Keratinocyte (primary cell): ENCODE results near the gene C1QTNF7. TPM values are rescaled to one million over a fixed set of nuclear protein-coding genes. Genes with fewer than 3 reads are reported as not detected.

Experiments
- DNase-seq: peaks from one replicate; pipeline ENCODE4 v3.0.0-alpha.2; 2011; ENCODE audit warnings: low read depth, missing footprints, low spot score
- FAIRE-seq: peaks from 2 replicates; lab custom pipeline; 2011; peaks lifted over from hg19 to GRCh38; lab: Jason Lieb, UNC
- H2AFZ ChIP-seq: 2 replicates; pipeline ENCODE4 v1.6.0; 2012; ENCODE audit warnings: low read length, control low read depth, inconsistent platforms; ENCODE audit not compliant: control insufficient read depth
- H3K27ac ChIP-seq: 2 replicates; pipeline ENCODE4 v1.5.1; 2011; ENCODE audit warnings: low read length; ENCODE audit not compliant: control insufficient read depth, insufficient read depth
- H3K27me3 ChIP-seq: 3 replicates; pipeline ENCODE4 v1.6.0; 2011; ENCODE audit warnings: low read length; ENCODE audit not compliant: control insufficient read depth, insufficient read depth; ENCODE audit errors: extremely low read depth
- H3K36me3 ChIP-seq, 2 experiments: 2 replicates in 1 of 2; 3 replicates in 1 of 2; pipeline ENCODE4 v1.5.1; 2011; ENCODE audit warnings: low read length in 2 of 2, mild to moderate bottlenecking in 1 of 2; ENCODE audit not compliant: control insufficient read depth in 2 of 2, insufficient read depth in 2 of 2; ENCODE audit errors: extremely low read depth in 1 of 2
- H3K4me1 ChIP-seq: 3 replicates; pipeline ENCODE4 v1.5.1; 2011; ENCODE audit warnings: low read length; ENCODE audit not compliant: control insufficient read depth, insufficient read depth; ENCODE audit errors: extremely low read depth
- H3K4me2 ChIP-seq: 3 replicates; pipeline ENCODE4 v1.6.0; 2011; ENCODE audit warnings: low read depth, low read length; ENCODE audit not compliant: control insufficient read depth, insufficient read depth; ENCODE audit errors: extremely low read depth
- H3K4me3 ChIP-seq, 3 experiments: fragments of 200-600 bp in 1 of 3; sonication (generic) in 1 of 3; 2 replicates in 2 of 3; 3 replicates in 1 of 3; pipeline ENCODE4 v1.5.1; 2011 to 2016; ENCODE audit warnings: low read length in 3 of 3, mild to moderate bottlenecking in 3 of 3, control low read depth in 2 of 3, inconsistent platforms in 1 of 3, low read depth in 1 of 3, mixed read lengths in 1 of 3, mixed run types in 1 of 3, moderate library complexity in 1 of 3; ENCODE audit not compliant: control insufficient read depth in 2 of 3, insufficient read depth in 2 of 3; ENCODE audit errors: extremely low read depth in 1 of 3
- H3K79me2 ChIP-seq: 2 replicates; pipeline ENCODE4 v1.6.0; 2012; ENCODE audit warnings: low read length; ENCODE audit not compliant: control insufficient read depth, insufficient read depth
- H3K9ac ChIP-seq: 3 replicates; pipeline ENCODE4 v1.6.0; 2011; ENCODE audit warnings: low read length; ENCODE audit not compliant: control insufficient read depth, insufficient read depth; ENCODE audit errors: extremely low read depth
- H3K9me1 ChIP-seq: 3 replicates; pipeline ENCODE4 v1.6.0; 2011; ENCODE audit warnings: low read length; ENCODE audit not compliant: control insufficient read depth, insufficient read depth; ENCODE audit errors: extremely low read depth
- H3K9me3 ChIP-seq: 2 replicates; pipeline ENCODE4 v1.5.1; 2012; ENCODE audit warnings: low read depth, low read length; ENCODE audit not compliant: control insufficient read depth
- H4K20me1 ChIP-seq: 3 replicates; pipeline ENCODE4 v1.6.0; 2011; ENCODE audit warnings: low read length; ENCODE audit not compliant: control insufficient read depth, insufficient read depth; ENCODE audit errors: extremely low read depth
- EZH2 ChIP-seq: IDR thresholded peaks from one replicate; pipeline ENCODE4 v1.6.1; 2012; ENCODE audit warnings: inconsistent platforms, mild to moderate bottlenecking, low read length, moderate library complexity
- dilution Hi-C: fragments of 300-500 bp; cut with MboI; formaldehyde crosslinking; loops from one replicate; pipeline ENCODE4 v1.7.0; 2020; ENCODE audit warnings: low sequenced_read_pairs; ENCODE audit not compliant: extremely low pct_ligation_motif_present
- polyA plus RNA-seq, 5 experiments: library from polyadenylated mRNA; depleted of rRNA in 3 of 5; stranded (reverse) in 3 of 5; stranded (forward) in 1 of 5; unstranded in 1 of 5; fragments of >200 nt; gene quantifications; 1 replicate in 1 of 5; 2 replicates in 3 of 5; 3 replicates in 1 of 5; pipeline versions ENCODE4 v1.2.1 to v1.2.3, GENCODE V29; 2011 to 2012; ENCODE audit warnings: missing spikeins in 2 of 5, low read depth in 1 of 5, low replicate concordance in 1 of 5
- small RNA-seq, 3 experiments: library from RNA; depleted of rRNA; stranded (forward); fragments of <200 nt; gene quantifications; one replicate each; pipeline ENCODE3, GENCODE V24; 2012; ENCODE audit warnings: low read depth in 3 of 3, low replicate concordance in 1 of 3; ENCODE audit not compliant: insufficient read length in 3 of 3
- TF ChIP-seq, protein P1 (sequence below), 3 experiments: IDR thresholded peaks in 1 of 3; conservative IDR thresholded peaks in 1 of 3; optimal IDR thresholded peaks in 1 of 3; 2 replicates in 2 of 3; 3 replicates in 1 of 3; pipeline versions ENCODE3 to v1.5.1; 2011; ENCODE audit warnings: low read length in 3 of 3, mild to moderate bottlenecking in 3 of 3, moderate library complexity in 2 of 3, control low read depth in 1 of 3, inconsistent platforms in 1 of 3; ENCODE audit not compliant: insufficient read depth in 2 of 3; ENCODE audit errors: extremely low read depth in 1 of 3

C1QTNF7 gene
- polyA plus RNA-seq, 1 donor (not counting 4 experiments of a cell fraction or from before 2014, with no cell fraction given) = not detected

DNA sequence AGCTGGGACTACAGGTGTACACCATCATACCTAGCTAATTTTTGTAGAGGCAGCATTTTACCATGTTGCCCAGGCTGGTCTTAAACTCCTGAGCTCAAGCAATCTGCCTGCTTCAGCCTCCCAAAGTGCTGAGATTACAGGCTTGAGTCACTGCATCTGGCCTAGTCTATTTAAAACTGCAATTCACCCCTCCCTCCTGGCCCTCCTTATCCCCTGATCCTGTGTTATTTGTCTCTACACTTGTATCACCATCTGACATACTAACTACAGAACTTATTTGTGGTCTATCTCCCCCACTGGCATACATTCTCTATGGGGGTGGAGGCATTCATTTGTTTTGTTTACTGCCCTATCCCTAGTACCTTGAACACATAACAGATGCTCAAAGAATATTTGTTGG is 65.6 kb downstream of the C1QTNF7 start:
- Histone ChIP-seq H4K20me1 (no peaks in the 10 kb centered on the region), H3K4me3 (no peak overlapping the region), H3K9me3 (peaks cover 2% of the 10 kb centered on the region), H3K9ac (no peak overlapping the region), H3K79me2 (no peaks in the 10 kb centered on the region), H3K4me1 (peaks cover 2% of the 10 kb centered on the region), H3K9me1 (no peaks in the 10 kb centered on the region), H3K4me2 (no peak overlapping the region), H3K36me3 (no peaks in the 10 kb centered on the region), H2AFZ (no peak overlapping the region), H3K27me3 (no peaks in the 10 kb centered on the region), H3K27ac (no peak overlapping the region)
- no peak for DNase-seq
- no peak for TF ChIP-seq EZH2
- TF ChIP-seq, protein P1, sequence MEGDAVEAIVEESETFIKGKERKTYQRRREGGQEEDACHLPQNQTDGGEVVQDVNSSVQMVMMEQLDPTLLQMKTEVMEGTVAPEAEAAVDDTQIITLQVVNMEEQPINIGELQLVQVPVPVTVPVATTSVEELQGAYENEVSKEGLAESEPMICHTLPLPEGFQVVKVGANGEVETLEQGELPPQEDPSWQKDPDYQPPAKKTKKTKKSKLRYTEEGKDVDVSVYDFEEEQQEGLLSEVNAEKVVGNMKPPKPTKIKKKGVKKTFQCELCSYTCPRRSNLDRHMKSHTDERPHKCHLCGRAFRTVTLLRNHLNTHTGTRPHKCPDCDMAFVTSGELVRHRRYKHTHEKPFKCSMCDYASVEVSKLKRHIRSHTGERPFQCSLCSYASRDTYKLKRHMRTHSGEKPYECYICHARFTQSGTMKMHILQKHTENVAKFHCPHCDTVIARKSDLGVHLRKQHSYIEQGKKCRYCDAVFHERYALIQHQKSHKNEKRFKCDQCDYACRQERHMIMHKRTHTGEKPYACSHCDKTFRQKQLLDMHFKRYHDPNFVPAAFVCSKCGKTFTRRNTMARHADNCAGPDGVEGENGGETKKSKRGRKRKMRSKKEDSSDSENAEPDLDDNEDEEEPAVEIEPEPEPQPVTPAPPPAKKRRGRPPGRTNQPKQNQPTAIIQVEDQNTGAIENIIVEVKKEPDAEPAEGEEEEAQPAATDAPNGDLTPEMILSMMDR (optimal IDR thresholded peaks at IDR 0.05 in 1 of 3, IDR thresholded peaks at IDR 0.05 in 1 of 3, conservative IDR thresholded peaks at IDR 0.05 in 1 of 3; ENCODE audit: extremely low read depth in 1 of 3, insufficient read depth in 2 of 3, low read length in 3 of 3) = no peak
- dilution Hi-C loops = no loop called here
- no peak for FAIRE-seq

DNA sequence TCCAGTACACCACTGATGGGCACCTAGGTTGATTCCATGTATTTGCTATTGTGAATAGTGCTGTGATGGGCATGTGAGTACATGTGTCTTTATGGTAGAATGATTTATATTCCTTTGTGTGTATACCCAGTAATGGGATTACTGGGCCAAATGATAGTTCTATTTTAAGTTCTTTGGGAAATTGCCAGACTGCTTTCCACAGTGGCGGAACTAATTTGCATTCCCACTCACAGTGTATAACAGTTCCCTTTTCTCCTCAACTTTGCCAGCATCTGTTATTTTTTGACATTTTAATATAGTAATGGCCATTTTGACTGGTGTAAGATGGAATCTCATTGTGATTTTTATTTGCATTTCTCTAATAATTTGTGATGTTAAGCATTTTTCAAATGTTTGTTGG is 67.8 kb downstream of the C1QTNF7 start:
- no peaks in the 10 kb centered on the region for H3K36me3 ChIP-seq
- H3K79me2 ChIP-seq = no peaks in the 10 kb centered on the region
- peaks cover 2% of the 10 kb centered on the region for H3K9me3 ChIP-seq
- H3K9me1 ChIP-seq = no peaks in the 10 kb centered on the region
- no peak overlapping the region for H3K4me3 ChIP-seq
- H3K27ac ChIP-seq = no peak overlapping the region
- peaks cover 4% of the 10 kb centered on the region for H3K4me1 ChIP-seq
- H3K4me2 ChIP-seq = no peak overlapping the region
- no peaks in the 10 kb centered on the region for H4K20me1 ChIP-seq
- FAIRE-seq (no peak), DNase-seq (no peak)
- no peak for TF ChIP-seq EZH2
- TF ChIP-seq, protein P1 (optimal IDR thresholded peaks at IDR 0.05 in 1 of 3, IDR thresholded peaks at IDR 0.05 in 1 of 3, conservative IDR thresholded peaks at IDR 0.05 in 1 of 3; ENCODE audit: extremely low read depth in 1 of 3, insufficient read depth in 2 of 3, low read length in 3 of 3) = no peak
- H3K9ac ChIP-seq = no peak overlapping the region
- H2AFZ ChIP-seq = no peak overlapping the region
- no peaks in the 10 kb centered on the region for H3K27me3 ChIP-seq
- dilution Hi-C loops = no loop called here

Small RNA genes lying within 50 kb of the gene (small RNA-seq; reads per million reads assigned to genes)
- 0 reads per million in 3 experiments for gene AC007016.1

Other genes starting within 250 kb of the C1QTNF7 start
- 5.9 to 11.8 TPM (median 8.9 TPM) in 3 replicates for gene CC2D2A, start 41.8 kb downstream of the C1QTNF7 start, polyA plus RNA-seq
- 38.9 to 63.1 TPM (median 50.4 TPM) in 3 replicates for gene FBXL5, start 227.3 kb downstream of the C1QTNF7 start, polyA plus RNA-seq